ENCODE data around the gene KRTAP2-1.
"Not testable (repeated sequence)": the region's sequence is repeated elsewhere in the genome, so short reads cannot be mapped to it uniquely, and the experiment has no call there.

The KRTAP2-1 gene

GRCh38 chr17:41008811-41009210, 38.3 kb downstream of the KRTAP2-1 start, which contains the start of gene KRTAP3-1:
KRTAP3-1 (minus strand) TSS chr17:41009128; CDS start chr17:41009074, 54 bp downstream.
- TF ChIP-seq, protein P1, sequence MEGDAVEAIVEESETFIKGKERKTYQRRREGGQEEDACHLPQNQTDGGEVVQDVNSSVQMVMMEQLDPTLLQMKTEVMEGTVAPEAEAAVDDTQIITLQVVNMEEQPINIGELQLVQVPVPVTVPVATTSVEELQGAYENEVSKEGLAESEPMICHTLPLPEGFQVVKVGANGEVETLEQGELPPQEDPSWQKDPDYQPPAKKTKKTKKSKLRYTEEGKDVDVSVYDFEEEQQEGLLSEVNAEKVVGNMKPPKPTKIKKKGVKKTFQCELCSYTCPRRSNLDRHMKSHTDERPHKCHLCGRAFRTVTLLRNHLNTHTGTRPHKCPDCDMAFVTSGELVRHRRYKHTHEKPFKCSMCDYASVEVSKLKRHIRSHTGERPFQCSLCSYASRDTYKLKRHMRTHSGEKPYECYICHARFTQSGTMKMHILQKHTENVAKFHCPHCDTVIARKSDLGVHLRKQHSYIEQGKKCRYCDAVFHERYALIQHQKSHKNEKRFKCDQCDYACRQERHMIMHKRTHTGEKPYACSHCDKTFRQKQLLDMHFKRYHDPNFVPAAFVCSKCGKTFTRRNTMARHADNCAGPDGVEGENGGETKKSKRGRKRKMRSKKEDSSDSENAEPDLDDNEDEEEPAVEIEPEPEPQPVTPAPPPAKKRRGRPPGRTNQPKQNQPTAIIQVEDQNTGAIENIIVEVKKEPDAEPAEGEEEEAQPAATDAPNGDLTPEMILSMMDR (IDR thresholded peaks at IDR 0.05; ENCODE audit: borderline replicate concordance, insufficient read depth, low read depth, low read length) = no peak

DNA sequence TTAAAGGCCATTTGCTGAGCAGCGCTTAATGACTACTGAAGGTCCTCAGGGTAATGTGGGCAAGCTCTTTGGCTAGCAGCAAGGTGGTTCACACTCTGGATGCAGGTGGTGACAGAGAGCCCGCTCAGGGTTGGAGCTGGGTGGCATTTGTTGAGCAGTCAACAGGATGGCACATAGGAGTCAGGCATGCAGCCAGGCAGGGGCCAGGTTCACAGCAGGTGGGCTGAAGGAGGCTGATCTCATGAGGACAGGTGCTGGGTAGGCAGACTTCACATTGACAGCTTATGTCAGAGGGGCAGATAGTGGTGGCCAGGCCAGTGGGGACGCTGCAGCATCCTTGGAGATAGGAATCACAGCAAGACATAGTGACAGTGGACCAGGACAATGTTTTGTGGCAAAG, 42.7 kb downstream of the KRTAP2-1 start:
- no peak overlapping the region for H3K4me3 ChIP-seq (ENCODE audit: low read depth, low read length)
- TF ChIP-seq, protein P1 (IDR thresholded peaks at IDR 0.05; ENCODE audit: borderline replicate concordance, insufficient read depth, low read depth, low read length) = no peak

More at GRCh38 chr17:41008811-41009210, 38.3 kb downstream of the KRTAP2-1 start, which contains the start of gene KRTAP3-1:
- H3K4me3 ChIP-seq (ENCODE audit: low read depth, low read length) = no peak within 1 kb of the TSS

DNA sequence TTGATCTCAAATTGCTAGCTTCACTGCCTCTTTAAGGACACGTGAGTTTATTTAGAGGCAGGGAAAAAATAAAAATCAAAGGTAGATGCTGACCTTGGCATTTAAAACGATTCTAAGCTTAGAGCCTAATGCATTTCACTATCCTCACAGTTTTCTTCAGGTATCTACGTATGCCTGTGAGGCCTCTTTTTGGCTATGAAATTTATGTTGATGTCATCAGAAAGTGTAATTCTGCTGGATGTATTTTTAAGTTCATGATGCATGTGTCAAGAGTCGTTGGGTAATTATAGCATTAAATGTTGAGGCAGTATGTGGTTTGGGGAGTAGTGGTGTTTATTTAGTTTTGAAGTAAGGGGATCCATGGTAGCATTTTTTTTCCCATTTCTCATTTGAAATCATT, 43.2 kb downstream of the KRTAP2-1 start:
- no peak overlapping the region for H3K4me3 ChIP-seq (ENCODE audit: low read depth, low read length)
- TF ChIP-seq, protein P1 (IDR thresholded peaks at IDR 0.05; ENCODE audit: borderline replicate concordance, insufficient read depth, low read depth, low read length) = no peak

DNA sequence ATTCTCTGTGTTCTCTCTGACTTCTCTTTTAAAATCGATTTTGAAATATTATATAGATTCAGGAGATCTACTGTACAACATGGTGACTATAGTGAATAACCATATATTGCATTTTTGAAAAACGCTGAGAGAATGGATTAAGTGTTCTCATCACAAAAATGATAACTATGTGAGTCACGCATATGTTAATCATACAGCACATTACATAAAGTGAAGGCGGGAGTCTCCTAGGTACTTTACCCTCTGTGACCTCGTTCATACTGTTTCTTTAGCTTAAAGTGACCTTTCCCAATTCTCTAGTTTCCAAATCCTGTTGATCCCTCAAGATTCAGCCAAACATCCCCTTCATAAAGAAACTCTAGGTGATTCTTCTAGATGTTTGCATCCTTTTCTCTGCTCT, 44.3 kb downstream of the KRTAP2-1 start:
- no peak overlapping the region for H3K4me3 ChIP-seq (ENCODE audit: low read depth, low read length)
- TF ChIP-seq, protein P1 (IDR thresholded peaks at IDR 0.05; ENCODE audit: borderline replicate concordance, insufficient read depth, low read depth, low read length) = no peak

DNA sequence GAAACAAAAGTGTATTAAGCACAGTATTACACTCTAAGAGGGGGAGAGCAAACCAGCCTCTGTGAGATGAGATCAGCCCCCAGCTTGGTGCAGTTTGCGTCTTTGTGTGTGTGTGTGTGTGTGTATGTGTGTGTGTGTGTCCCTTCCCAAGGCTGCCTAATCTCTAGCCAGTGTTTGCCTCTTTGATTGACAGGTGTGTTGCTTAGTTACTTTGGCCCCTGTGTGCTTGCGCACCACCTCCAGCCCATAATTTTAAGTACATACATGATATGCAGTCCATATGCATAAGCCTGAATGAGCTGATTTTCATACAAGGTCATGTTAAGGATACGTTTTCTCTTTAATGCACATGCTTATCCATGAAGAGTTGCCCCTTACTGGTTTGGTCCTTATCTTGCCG, 45.3 kb downstream of the KRTAP2-1 start:
- TF ChIP-seq, protein P1 (IDR thresholded peaks at IDR 0.05; ENCODE audit: borderline replicate concordance, insufficient read depth, low read depth, low read length) = no peak
- no peak overlapping the region for H3K4me3 ChIP-seq (ENCODE audit: low read depth, low read length)

- not testable (repeated sequence) for H3K4me3 ChIP-seq (ENCODE audit: low read depth, low read length)
These were observed 47.6 kb downstream of the KRTAP2-1 start, which contains the start of gene KRTAP3-2 for GRCh38 chr17:40999563-40999962. KRTAP3-2 (minus strand) TSS chr17:40999906; CDS start chr17:40999853, 53 bp downstream.

- no peak overlapping the region for H3K4me3 ChIP-seq (ENCODE audit: low read depth, low read length)
- TF ChIP-seq, protein P1 (IDR thresholded peaks at IDR 0.05; ENCODE audit: borderline replicate concordance, insufficient read depth, low read depth, low read length) = no peak
These were observed 49.8 kb downstream of the KRTAP2-1 start for GRCh38 chr17:40997361-40997760.

- no peak overlapping the region for H3K4me3 ChIP-seq (ENCODE audit: low read depth, low read length)
- TF ChIP-seq, protein P1 (IDR thresholded peaks at IDR 0.05; ENCODE audit: borderline replicate concordance, insufficient read depth, low read depth, low read length) = no peak
These were observed 50.3 kb downstream of the KRTAP2-1 start for GRCh38 chr17:40996829-40997228.
